Calu3 (cell line): Measurements from ENCODE around the gene TSPO2. TPM values are rescaled to one million over a fixed set of nuclear protein-coding genes. Genes with fewer than 3 reads are reported as not detected.

Experiments
- BruUV-seq: library from RNA; stranded (reverse); fragments of 400-500 nt; replicated peaks from 2 replicates; lab custom pipeline; 2021; lab: Mats Ljungman, UMichigan
- CTCF ChIA-PET: fragments of 300-600 bp; sonication (Branson Sonifier 250); formaldehyde crosslinking; loops from one replicate; lab custom pipeline; 2022; ENCODE audit warnings: antibody characterized with exemption; lab: Charles Lee
- DNase-seq: peaks from one replicate; pipeline ENCODE4 v3.0.0; 2022
- H3K27ac Mint-ChIP-seq: one replicate; pipeline ENCODE4 v1.8.0; 2022; ENCODE audit warnings: mixed read lengths; ENCODE audit not compliant: unreplicated experiment
- H3K27me3 Mint-ChIP-seq: one replicate; pipeline ENCODE4 v1.8.0; 2022; ENCODE audit warnings: mixed read lengths; ENCODE audit not compliant: unreplicated experiment
- H3K36me3 Mint-ChIP-seq: one replicate; pipeline ENCODE4 v1.8.0; 2022; ENCODE audit warnings: mild to moderate bottlenecking, moderate library complexity, mixed read lengths; ENCODE audit not compliant: insufficient read depth, unreplicated experiment
- H3K4me1 Mint-ChIP-seq: one replicate; pipeline ENCODE4 v1.8.0; 2022; ENCODE audit warnings: mild to moderate bottlenecking, low read depth, mixed read lengths; ENCODE audit not compliant: unreplicated experiment
- H3K4me3 Mint-ChIP-seq: one replicate; pipeline ENCODE4 v1.8.0; 2022; ENCODE audit warnings: mild to moderate bottlenecking, low read depth, moderate library complexity, mixed read lengths; ENCODE audit not compliant: unreplicated experiment
- H3K9me3 Mint-ChIP-seq: one replicate; pipeline ENCODE4 v1.8.0; 2022; ENCODE audit warnings: low read depth, mixed read lengths; ENCODE audit not compliant: unreplicated experiment
- CTCF ChIP-seq: fragments of 200-600 bp; IDR thresholded peaks from one replicate; pipeline ENCODE4 v1.8.0; 2022; ENCODE audit warnings: antibody characterized with exemption; ENCODE audit not compliant: unreplicated experiment
- intact Hi-C: fragments of 100-400 bp; cut with micrococcal nuclease; formaldehyde crosslinking; loops from one replicate; pipeline ENCODE4 v1.10.0; 2022; ENCODE audit not compliant: unreplicated experiment
- total RNA-seq: library from RNA; stranded (reverse); gene quantifications from 2 replicates; pipeline ENCODE4 v1.2.3, GENCODE V29; 2022

The TSPO2 gene
- total RNA-seq, 1 experiment from 2014 or later, result not detected

GRCh38 chr6:41049521-41049920, 7.3 kb downstream of the TSPO2 start:
- Mint-ChIP-seq H3K36me3 (no peaks in the 10 kb centered on the region), H3K27me3 (no peaks in the 10 kb centered on the region), H3K27ac (no peak overlapping the region), H3K9me3 (no peaks in the 10 kb centered on the region), H3K4me1 (peaks cover 11% of the 10 kb centered on the region), H3K4me3 (no peak overlapping the region)
- no peak for DNase-seq
- TF ChIP-seq CTCF, result no peak
- intact Hi-C loops, result no loop called here
- no TSS peak for BruUV-seq
- CTCF ChIA-PET, result interaction anchor here (2.5 kb wide), 1 partner anchor 10 kb away, joined by 5 read pairs; the partner anchor contains the start of gene UNC5CL

GRCh38 chr6:41049955-41050354, 7.7 kb downstream of the TSPO2 start:
- intact Hi-C loops, result no loop called here
- CTCF ChIA-PET, result interaction anchor here (2.5 kb wide), 1 partner anchor 11 kb away, joined by 5 read pairs; the partner anchor contains the start of gene UNC5CL
- Mint-ChIP-seq H3K4me1 (peaks cover 11% of the 10 kb centered on the region), H3K27me3 (no peaks in the 10 kb centered on the region), H3K36me3 (no peaks in the 10 kb centered on the region), H3K9me3 (no peaks in the 10 kb centered on the region), H3K4me3 (no peak overlapping the region), H3K27ac (no peak overlapping the region)
- no TSS peak for BruUV-seq
- DNase-seq, result no peak
- TF ChIP-seq CTCF, result no peak

- Mint-ChIP-seq H3K4me1 (peaks cover 11% of the 10 kb centered on the region), H3K9me3 (no peaks in the 10 kb centered on the region), H3K4me3 (no peak overlapping the region), H3K36me3 (no peaks in the 10 kb centered on the region), H3K27me3 (no peaks in the 10 kb centered on the region), H3K27ac (no peak overlapping the region)
- intact Hi-C loops, result no loop called here
- no peak for DNase-seq
- CTCF ChIA-PET, result interaction anchor here (2.5 kb wide), 1 partner anchor 11 kb away, joined by 5 read pairs; the partner anchor contains the start of gene UNC5CL
- TF ChIP-seq CTCF, result no peak
- no TSS peak for BruUV-seq
Measured at GRCh38 chr6:41050536-41050935, 8.3 kb downstream of the TSPO2 start.

GRCh38 chr6:41051873-41052272, 9.6 kb downstream of the TSPO2 start:
- BruUV-seq, result no TSS peak
- H3K4me3 Mint-ChIP-seq, result no peak overlapping the region
- no peaks in the 10 kb centered on the region for H3K27me3 Mint-ChIP-seq
- DNase-seq, result no peak
- CTCF ChIA-PET, result no interaction called here
- no peak for TF ChIP-seq CTCF
- intact Hi-C loops, result no loop called here
- H3K36me3 Mint-ChIP-seq, result no peaks in the 10 kb centered on the region
- H3K27ac Mint-ChIP-seq, result no peak overlapping the region
- no peaks in the 10 kb centered on the region for H3K9me3 Mint-ChIP-seq
- peaks cover 11% of the 10 kb centered on the region for H3K4me1 Mint-ChIP-seq
